IPS-15b (cell line): Measurements from ENCODE around the gene FRMD5.
"Not testable (repeated sequence)": the region's sequence is repeated elsewhere in the genome, so short reads cannot be mapped to it uniquely, and the experiment has no call there.

ENCODE experiments used
- H3K27me3 ChIP-seq: one replicate; pipeline ENCODE4 v1.6.1; 2013; ENCODE audit warnings: low read length; ENCODE audit not compliant: control insufficient read depth, insufficient read depth
- H3K36me3 ChIP-seq: one replicate; pipeline ENCODE4 v1.6.1; 2013; ENCODE audit warnings: low read length; ENCODE audit not compliant: control insufficient read depth, insufficient read depth
- H3K4me1 ChIP-seq: one replicate; pipeline ENCODE4 v1.6.1; 2013; ENCODE audit warnings: mild to moderate bottlenecking, low read length; ENCODE audit not compliant: control insufficient read depth, insufficient read depth
- H3K4me3 ChIP-seq: one replicate; pipeline ENCODE4 v1.5.1; 2013; ENCODE audit warnings: low read depth, low read length
- H3K9ac ChIP-seq: one replicate; pipeline ENCODE4 v1.6.1; 2013; ENCODE audit warnings: low read depth, mild to moderate bottlenecking, low read length
- H3K9me3 ChIP-seq: one replicate; pipeline ENCODE4 v1.6.1; 2013; ENCODE audit warnings: mild to moderate bottlenecking, low read length; ENCODE audit not compliant: control insufficient read depth, insufficient read depth

FRMD5 gene

GRCh38 chr15:44195151-44195740 is at the start of gene FRMD5:
TSS of gene FRMD5 (minus strand) at chr15:44195271.
- H3K4me1 ChIP-seq: peaks cover 7% of the 10 kb centered on the region
- H3K4me3 ChIP-seq: peak within 1 kb of the TSS; percentile 80
- peaks cover 18% of the 10 kb centered on the region for H3K27me3 ChIP-seq

DNA sequence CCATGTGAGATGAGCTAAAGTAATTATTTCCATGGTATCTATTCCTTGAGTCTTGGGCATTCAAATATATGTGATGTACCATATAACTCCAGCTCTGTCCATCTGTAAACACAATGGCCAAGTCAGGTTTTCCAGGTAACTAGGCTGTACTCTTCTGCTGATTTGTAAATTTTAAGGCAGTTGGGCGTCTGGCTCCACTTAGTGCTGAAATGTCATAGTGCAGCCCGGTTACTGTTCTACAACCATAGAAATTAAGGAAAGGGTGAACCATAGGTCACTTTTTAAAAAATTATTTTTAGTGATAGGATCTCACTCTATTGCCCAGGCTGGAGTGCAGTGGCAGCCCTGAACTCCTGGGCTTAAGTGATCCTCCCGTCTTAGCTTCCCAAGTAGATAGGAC is 48.8 kb upstream of the FRMD5 start:
- no peak overlapping the region for H3K4me3 ChIP-seq
- H3K27me3 ChIP-seq: no peaks in the 10 kb centered on the region
- H3K4me1 ChIP-seq: no peaks in the 10 kb centered on the region
- H3K9me3 ChIP-seq: no peaks in the 10 kb centered on the region
- no peak overlapping the region for H3K9ac ChIP-seq
- no peaks in the 10 kb centered on the region for H3K36me3 ChIP-seq

More at GRCh38 chr15:44195151-44195740, at the start of gene FRMD5:
- Histone ChIP-seq H3K9ac (peak within 1 kb of the TSS; percentile 77), H3K9me3 (no peaks in the 10 kb centered on the region), H3K36me3 (no peaks in the 10 kb centered on the region)

DNA sequence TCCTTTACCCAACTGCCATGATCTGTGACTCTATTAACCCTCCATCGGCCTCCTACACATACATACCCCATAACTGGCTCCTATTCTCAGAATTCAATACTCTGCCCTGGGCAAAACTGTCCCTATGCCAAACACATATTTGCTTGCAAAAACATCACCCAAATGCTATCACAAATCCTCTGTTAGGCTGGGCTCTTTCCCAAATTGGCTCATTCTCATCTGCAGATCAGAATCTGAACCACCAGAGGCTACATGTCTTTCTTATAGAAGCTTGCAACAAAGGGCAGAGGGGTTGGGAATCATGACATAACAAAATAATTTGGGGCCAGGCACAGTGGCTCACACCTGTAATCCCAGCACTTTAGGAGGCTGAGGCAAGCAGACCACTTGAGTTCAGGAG is 48.1 kb upstream of the FRMD5 start:
- H3K4me1 ChIP-seq: no peaks in the 10 kb centered on the region
- no peak overlapping the region for H3K9ac ChIP-seq
- no peaks in the 10 kb centered on the region for H3K36me3 ChIP-seq
- no peaks in the 10 kb centered on the region for H3K27me3 ChIP-seq
- no peak overlapping the region for H3K4me3 ChIP-seq
- no peaks in the 10 kb centered on the region for H3K9me3 ChIP-seq

DNA sequence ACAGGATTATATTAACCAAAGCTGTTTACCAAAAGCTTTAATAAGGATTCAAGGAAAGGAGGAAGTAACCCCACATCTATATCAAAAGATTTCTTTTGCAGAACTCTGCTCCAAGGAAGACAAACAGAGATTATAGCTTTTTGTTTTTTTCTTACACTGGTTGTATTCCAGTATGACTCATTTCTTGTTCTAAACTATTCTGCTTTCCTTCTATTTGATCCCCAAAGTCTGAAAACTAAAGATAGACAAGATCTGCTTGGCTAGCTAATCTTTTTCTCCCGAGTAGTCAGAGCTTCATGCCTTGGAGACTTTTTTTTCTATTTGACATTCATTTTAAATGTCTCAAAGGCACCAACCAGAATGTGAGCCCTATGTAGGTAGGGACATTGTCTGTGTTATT is 36.8 kb upstream of the FRMD5 start:
- Histone ChIP-seq H3K36me3 (no peaks in the 10 kb centered on the region), H3K9me3 (no peaks in the 10 kb centered on the region)

GRCh38 chr15:44229301-44229700 is 34.2 kb upstream of the FRMD5 start:
- not testable (repeated sequence) for H3K36me3 ChIP-seq, H3K4me1 ChIP-seq, H3K9me3 ChIP-seq, H3K9ac ChIP-seq, H3K4me3 ChIP-seq, H3K27me3 ChIP-seq

More for the DNA sequence above, 36.8 kb upstream of the FRMD5 start:
- no peak overlapping the region for H3K4me3 ChIP-seq
- no peaks in the 10 kb centered on the region for H3K4me1 ChIP-seq
- no peak overlapping the region for H3K9ac ChIP-seq
- H3K27me3 ChIP-seq: no peaks in the 10 kb centered on the region

DNA sequence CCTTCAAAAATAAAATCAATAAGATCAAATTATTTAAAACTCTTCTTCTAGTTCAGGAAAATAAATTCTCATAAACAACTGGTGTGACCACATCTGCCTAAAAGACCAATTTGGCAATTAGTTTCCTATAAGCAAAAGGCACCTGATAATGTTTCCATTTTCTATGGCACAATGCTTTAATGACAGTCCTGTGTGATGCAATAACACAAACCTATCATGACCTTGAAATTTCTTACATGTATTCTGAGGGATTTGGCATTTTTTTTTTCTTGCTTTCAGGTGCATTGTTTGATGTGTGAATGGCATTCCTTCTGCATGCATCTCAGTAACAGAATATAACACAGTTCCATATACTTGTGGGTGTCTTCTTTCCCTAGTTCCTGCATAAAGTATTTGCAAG is 32.5 kb upstream of the FRMD5 start:
- Histone ChIP-seq H3K9ac (no peak overlapping the region), H3K36me3 (no peaks in the 10 kb centered on the region), H3K27me3 (no peaks in the 10 kb centered on the region), H3K9me3 (no peaks in the 10 kb centered on the region), H3K4me3 (no peak overlapping the region), H3K4me1 (no peaks in the 10 kb centered on the region)

GRCh38 chr15:44227001-44227400 is 31.9 kb upstream of the FRMD5 start:
- H3K36me3 ChIP-seq, H3K4me1 ChIP-seq, H3K27me3 ChIP-seq, H3K9ac ChIP-seq, H3K4me3 ChIP-seq, H3K9me3 ChIP-seq: not testable (repeated sequence)

GRCh38 chr15:44222478-44222877 is 27.4 kb upstream of the FRMD5 start:
- Histone ChIP-seq H3K36me3 (no peaks in the 10 kb centered on the region), H3K9me3 (no peaks in the 10 kb centered on the region), H3K4me3 (no peak overlapping the region), H3K9ac (no peak overlapping the region), H3K4me1 (no peaks in the 10 kb centered on the region), H3K27me3 (no peaks in the 10 kb centered on the region)

DNA sequence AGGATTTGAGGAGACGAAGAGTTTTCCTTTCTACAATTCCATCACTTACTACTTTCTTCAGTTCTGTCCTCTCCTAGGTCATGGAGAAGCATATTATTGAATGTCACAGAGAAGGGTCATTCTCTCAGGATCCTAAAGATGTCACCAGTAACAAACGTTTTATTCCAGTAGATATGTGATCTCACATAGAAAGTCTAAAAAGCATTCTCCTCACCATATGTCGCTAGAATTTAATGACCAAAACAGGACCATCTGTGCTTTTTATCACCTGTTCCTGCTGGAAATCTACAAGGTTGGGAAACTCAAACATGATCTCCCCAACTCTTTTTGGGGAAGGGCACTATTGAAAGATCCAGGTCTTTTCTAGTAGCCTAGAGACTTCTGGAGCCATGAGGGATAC is 24.0 kb upstream of the FRMD5 start:
- no peaks in the 10 kb centered on the region for H3K9me3 ChIP-seq
- H3K4me1 ChIP-seq: no peaks in the 10 kb centered on the region
- no peak overlapping the region for H3K9ac ChIP-seq
- H3K4me3 ChIP-seq: no peak overlapping the region
- no peaks in the 10 kb centered on the region for H3K36me3 ChIP-seq
- H3K27me3 ChIP-seq: no peaks in the 10 kb centered on the region

DNA sequence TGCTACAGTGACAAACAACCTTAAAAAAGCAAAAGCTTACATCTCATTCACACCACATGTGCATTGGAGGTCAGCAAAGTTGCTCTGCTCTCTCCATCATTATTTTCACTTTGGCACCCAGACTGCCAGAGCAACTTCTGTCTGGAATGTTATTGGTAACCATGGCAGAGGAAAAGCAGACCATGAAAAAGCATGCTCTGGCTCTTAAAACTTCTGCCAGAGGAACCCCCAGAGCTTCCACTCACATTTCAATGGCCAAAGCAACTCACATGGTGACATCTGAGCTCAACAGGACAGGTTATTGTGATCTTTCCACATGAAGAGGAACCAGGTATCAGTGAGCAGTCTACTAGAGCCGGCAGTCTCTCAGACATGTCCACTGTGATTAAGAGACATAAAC is 21.9 kb upstream of the FRMD5 start:
- Histone ChIP-seq H3K27me3 (no peaks in the 10 kb centered on the region), H3K36me3 (no peaks in the 10 kb centered on the region), H3K4me3 (no peak overlapping the region), H3K9me3 (no peaks in the 10 kb centered on the region), H3K9ac (no peak overlapping the region), H3K4me1 (peaks cover 5% of the 10 kb centered on the region)

- Histone ChIP-seq H3K27me3 (no peaks in the 10 kb centered on the region), H3K9me3 (no peaks in the 10 kb centered on the region), H3K36me3 (no peaks in the 10 kb centered on the region), H3K9ac (no peak overlapping the region), H3K4me3 (no peak overlapping the region), H3K4me1 (peaks cover 5% of the 10 kb centered on the region)
Observed at GRCh38 chr15:44215594-44215993, 20.5 kb upstream of the FRMD5 start.

DNA sequence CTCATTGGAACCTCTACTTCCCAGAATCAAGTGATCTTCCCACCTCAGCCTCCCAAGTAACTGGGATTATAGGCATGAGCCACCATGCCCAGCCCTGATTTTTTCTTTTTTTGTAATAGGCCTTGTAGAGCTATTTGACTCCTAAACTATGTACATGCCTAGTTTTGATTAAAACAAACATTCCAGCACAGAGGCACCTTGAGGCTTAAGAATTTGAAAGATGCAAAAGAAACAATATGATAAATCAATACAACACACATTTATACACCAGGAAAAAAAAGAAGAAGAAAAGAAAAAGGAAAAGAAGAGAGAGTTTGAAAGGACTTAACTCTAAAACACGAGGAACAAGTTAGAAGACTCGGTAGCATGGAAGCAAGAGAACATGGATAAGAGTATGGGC is 13.9 kb upstream of the FRMD5 start:
- no peak overlapping the region for H3K4me3 ChIP-seq
- no peak overlapping the region for H3K9ac ChIP-seq
- no peaks in the 10 kb centered on the region for H3K9me3 ChIP-seq
- no peaks in the 10 kb centered on the region for H3K36me3 ChIP-seq
- H3K27me3 ChIP-seq: no peaks in the 10 kb centered on the region
- peaks cover 5% of the 10 kb centered on the region for H3K4me1 ChIP-seq
